Activated CD8-positive, alpha-beta memory T cell treated with anti-CD3 and anti-CD28 coated beads, Interleukin-2, amount 10 ng/mL, durations not matched to agents 7 days and 5 days (primary cell): ENCODE measurements around the gene CCN5. TPM values are rescaled to one million over a fixed set of nuclear protein-coding genes. Genes with fewer than 3 reads are reported as not detected.
"Not testable (repeated sequence)": the region's sequence is repeated elsewhere in the genome, so short reads cannot be mapped to it uniquely, and the experiment has no call there.

Experiments
- ATAC-seq: fragments of 150-1000 bp; cut with Tn5 transposase; one replicate; pipeline ENCODE4 v1.10.0; 2021; ENCODE audit warnings: moderate library complexity
- CTCF ChIA-PET: fragments of 350-600 bp; sonication (Branson Sonifier 250); formaldehyde crosslinking; loops from one replicate; lab custom pipeline; 2021; ENCODE audit warnings: antibody characterized with exemption; lab: Charles Lee
- DNase-seq: peaks from one replicate; pipeline ENCODE4 v3.0.0-alpha.2; 2020
- H3K27ac Mint-ChIP-seq: one replicate; pipeline ENCODE4 v1.8.0; 2021; ENCODE audit warnings: mild to moderate bottlenecking, mixed read lengths
- H3K27me3 Mint-ChIP-seq: one replicate; pipeline ENCODE4 v1.8.0; 2021; ENCODE audit warnings: mixed read lengths
- H3K36me3 Mint-ChIP-seq: one replicate; pipeline ENCODE4 v1.8.0; 2021; ENCODE audit warnings: mild to moderate bottlenecking, mixed read lengths
- H3K4me1 Mint-ChIP-seq: one replicate; pipeline ENCODE4 v1.8.0; 2021; ENCODE audit warnings: mixed read lengths
- H3K4me3 Mint-ChIP-seq: one replicate; pipeline ENCODE4 v1.8.0; 2021; ENCODE audit warnings: mild to moderate bottlenecking, moderate library complexity, mixed read lengths
- H3K9me3 Mint-ChIP-seq: one replicate; pipeline ENCODE4 v1.8.0; 2022; ENCODE audit warnings: low read depth, mixed read lengths
- total RNA-seq, 2 experiments: library from RNA; stranded (reverse); gene quantifications; one replicate each; pipeline ENCODE4 v1.2.3, GENCODE V29; 2021

The CCN5 gene
- total RNA-seq, 2 experiments from 2014 or later = not detected

- Mint-ChIP-seq H3K36me3 (peaks cover 1% of the 10 kb centered on the region), H3K27me3 (peaks cover 15% of the 10 kb centered on the region), H3K4me1 (peaks cover 7% of the 10 kb centered on the region), H3K27ac (no peak overlapping the region), H3K9me3 (no peaks in the 10 kb centered on the region), H3K4me3 (no peak overlapping the region)
- ATAC-seq (no peak), DNase-seq (no peak)
- CTCF ChIA-PET = interaction anchor here (0.8 to 5.9 kb wide), 2 partner anchors 45 kb away, joined by 3 to 76 read pairs; no protein-coding TSS in a partner anchor
Observed at GRCh38 chr20:44688053-44688625, 27.0 kb upstream of the CCN5 start.

GRCh38 chr20:44689809-44690208 lies 25.4 kb upstream of the CCN5 start:
- no peak for ATAC-seq
- no peak overlapping the region for H3K27ac Mint-ChIP-seq
- CTCF ChIA-PET = no interaction called here
- no peak overlapping the region for H3K4me3 Mint-ChIP-seq
- DNase-seq = no peak
- no peaks in the 10 kb centered on the region for H3K9me3 Mint-ChIP-seq
- H3K27me3 Mint-ChIP-seq = peaks cover 15% of the 10 kb centered on the region
- H3K4me1 Mint-ChIP-seq = peaks cover 2% of the 10 kb centered on the region
- H3K36me3 Mint-ChIP-seq = peaks cover 1% of the 10 kb centered on the region

- H3K4me1 Mint-ChIP-seq = no peaks in the 10 kb centered on the region
- H3K36me3 Mint-ChIP-seq = peaks cover 1% of the 10 kb centered on the region
- ATAC-seq (no peak), DNase-seq (no peak)
- no peaks in the 10 kb centered on the region for H3K9me3 Mint-ChIP-seq
- CTCF ChIA-PET = no interaction called here
- no peak overlapping the region for H3K27ac Mint-ChIP-seq
- peaks cover 15% of the 10 kb centered on the region for H3K27me3 Mint-ChIP-seq
- H3K4me3 Mint-ChIP-seq = no peak overlapping the region
Observed at GRCh38 chr20:44690781-44691423, 24.3 kb upstream of the CCN5 start.

GRCh38 chr20:44691424-44692423 lies 23.4 kb upstream of the CCN5 start:
- Mint-ChIP-seq H3K4me1 (no peaks in the 10 kb centered on the region), H3K27ac (no peak overlapping the region), H3K9me3 (no peaks in the 10 kb centered on the region), H3K36me3 (peaks cover 1% of the 10 kb centered on the region), H3K4me3 (no peak overlapping the region), H3K27me3 (peaks cover 15% of the 10 kb centered on the region)
- ATAC-seq (no peak), DNase-seq (no peak)
- CTCF ChIA-PET = interaction anchor here (0.5 to 0.6 kb wide), 2 partner anchors 174 to 180 kb away, joined by 3 read pairs; no protein-coding TSS in a partner anchor

- Mint-ChIP-seq H3K27me3 (peaks cover 11% of the 10 kb centered on the region), H3K4me1 (no peaks in the 10 kb centered on the region), H3K4me3 (no peak overlapping the region), H3K36me3 (peaks cover 1% of the 10 kb centered on the region), H3K27ac (no peak overlapping the region), H3K9me3 (no peaks in the 10 kb centered on the region)
- DNase-seq = no peak
- CTCF ChIA-PET = no interaction called here
- no peak for ATAC-seq
Observed at GRCh38 chr20:44692932-44693480, 22.2 kb upstream of the CCN5 start.

- CTCF ChIA-PET = no interaction called here
- Mint-ChIP-seq H3K4me1 (no peaks in the 10 kb centered on the region), H3K36me3 (peaks cover 1% of the 10 kb centered on the region), H3K4me3 (no peak overlapping the region), H3K9me3 (no peaks in the 10 kb centered on the region), H3K27ac (no peak overlapping the region), H3K27me3 (peaks cover 8% of the 10 kb centered on the region)
- no peak for ATAC-seq
- no peak for DNase-seq
Observed at GRCh38 chr20:44693627-44694026, 21.5 kb upstream of the CCN5 start.

GRCh38 chr20:44694159-44694558 lies 21.0 kb upstream of the CCN5 start:
- ATAC-seq (no peak), DNase-seq (no peak)
- H3K4me1 Mint-ChIP-seq = no peaks in the 10 kb centered on the region
- H3K9me3 Mint-ChIP-seq = no peaks in the 10 kb centered on the region
- H3K4me3 Mint-ChIP-seq = no peak overlapping the region
- H3K27me3 Mint-ChIP-seq = peaks cover 8% of the 10 kb centered on the region
- H3K27ac Mint-ChIP-seq = no peak overlapping the region
- peaks cover 1% of the 10 kb centered on the region for H3K36me3 Mint-ChIP-seq
- CTCF ChIA-PET = no interaction called here

GRCh38 chr20:44695295-44695673 lies 19.9 kb upstream of the CCN5 start:
- no peaks in the 10 kb centered on the region for H3K4me1 Mint-ChIP-seq
- H3K27me3 Mint-ChIP-seq = peaks cover 10% of the 10 kb centered on the region
- no peaks in the 10 kb centered on the region for H3K9me3 Mint-ChIP-seq
- ATAC-seq (no peak), DNase-seq (no peak)
- CTCF ChIA-PET = no interaction called here
- H3K27ac Mint-ChIP-seq = no peak overlapping the region
- peaks cover 1% of the 10 kb centered on the region for H3K36me3 Mint-ChIP-seq
- no peak overlapping the region for H3K4me3 Mint-ChIP-seq

GRCh38 chr20:44695674-44696300 lies 19.4 kb upstream of the CCN5 start:
- CTCF ChIA-PET = interaction anchor here (1.1 to 1.9 kb wide), 2 partner anchors 10 to 17 kb away, joined by 4 to 10 read pairs; no protein-coding TSS in a partner anchor
- no peak overlapping the region for H3K27ac Mint-ChIP-seq
- peaks cover 1% of the 10 kb centered on the region for H3K36me3 Mint-ChIP-seq

GRCh38 chr20:44696315-44696714 lies 18.9 kb upstream of the CCN5 start:
- no peaks in the 10 kb centered on the region for H3K4me1 Mint-ChIP-seq
- H3K4me3 Mint-ChIP-seq = no peak overlapping the region
- peaks cover 1% of the 10 kb centered on the region for H3K36me3 Mint-ChIP-seq
- CTCF ChIA-PET = interaction anchor here (1.1 to 1.9 kb wide), 2 partner anchors 11 to 16 kb away, joined by 4 to 10 read pairs; no protein-coding TSS in a partner anchor
- DNase-seq = no peak
- H3K27ac Mint-ChIP-seq = no peak overlapping the region
- ATAC-seq = no peak
- H3K9me3 Mint-ChIP-seq = no peaks in the 10 kb centered on the region
- H3K27me3 Mint-ChIP-seq = peaks cover 10% of the 10 kb centered on the region

More at GRCh38 chr20:44695674-44696300, 19.4 kb upstream of the CCN5 start:
- DNase-seq (no peak), ATAC-seq (no peak)
- no peaks in the 10 kb centered on the region for H3K4me1 Mint-ChIP-seq
- H3K9me3 Mint-ChIP-seq = no peaks in the 10 kb centered on the region
- H3K4me3 Mint-ChIP-seq = no peak overlapping the region
- peaks cover 10% of the 10 kb centered on the region for H3K27me3 Mint-ChIP-seq

GRCh38 chr20:44697041-44697440 lies 18.1 kb upstream of the CCN5 start:
- H3K4me1 Mint-ChIP-seq, H3K27ac Mint-ChIP-seq, H3K36me3 Mint-ChIP-seq, DNase-seq, H3K27me3 Mint-ChIP-seq, H3K4me3 Mint-ChIP-seq, H3K9me3 Mint-ChIP-seq, ATAC-seq: not testable (repeated sequence)
- CTCF ChIA-PET = interaction anchor here (1.1 to 1.9 kb wide), 2 partner anchors 12 to 16 kb away, joined by 4 to 10 read pairs; no protein-coding TSS in a partner anchor

GRCh38 chr20:44698351-44698750 lies 16.8 kb upstream of the CCN5 start:
- H3K9me3 Mint-ChIP-seq = no peaks in the 10 kb centered on the region

More at GRCh38 chr20:44698351-44698750, 16.8 kb upstream of the CCN5 start:
- no peak for DNase-seq
- H3K4me1 Mint-ChIP-seq = no peaks in the 10 kb centered on the region
- H3K27me3 Mint-ChIP-seq = peaks cover 5% of the 10 kb centered on the region
- CTCF ChIA-PET = no interaction called here
- no peaks in the 10 kb centered on the region for H3K36me3 Mint-ChIP-seq
- ATAC-seq = no peak
- no peak overlapping the region for H3K27ac Mint-ChIP-seq
- no peak overlapping the region for H3K4me3 Mint-ChIP-seq
